Activated T-cell treated with anti-CD3 and anti-CD28 coated beads, Interleukin-2, amount 50 U/mL, for 4 hours (primary cell): ENCODE results near the gene BST2. TPM values are rescaled to one million over a fixed set of nuclear protein-coding genes. Genes with fewer than 3 reads are reported as not detected.
A peak's percentile ranks its signal among the peaks of the same experiment; 100 is the strongest.

Experiments used
- ATAC-seq, 2 donors: fragments of 200-7000 bp; cut with Tn5 transposase; one replicate each; pipeline ENCODE4 v1.10.0; 2021
- DNase-seq: peaks from one replicate; pipeline ENCODE4 v3.0.0-alpha.2; 2020
- H3K27me3 Mint-ChIP-seq: one replicate; pipeline ENCODE4 v1.8.0; 2021; ENCODE audit warnings: low read depth, mixed read lengths
- H3K36me3 Mint-ChIP-seq: one replicate; pipeline ENCODE4 v1.8.0; 2022; ENCODE audit warnings: mixed read lengths; ENCODE audit not compliant: insufficient read depth
- H3K4me1 Mint-ChIP-seq: one replicate; pipeline ENCODE4 v1.8.0; 2021; ENCODE audit warnings: low read depth, mixed read lengths
- H3K4me3 Mint-ChIP-seq: one replicate; pipeline ENCODE4 v1.8.0; 2021; ENCODE audit warnings: mild to moderate bottlenecking, moderate library complexity, mixed read lengths
- H3K9me3 Mint-ChIP-seq: one replicate; pipeline ENCODE4 v1.8.0; 2021; ENCODE audit warnings: mixed read lengths
- total RNA-seq, 3 donors: library from RNA; stranded (reverse); gene quantifications; one replicate each; pipeline ENCODE4 v1.2.1, GENCODE V29; 2021

Gene BST2
- 100 to 1,000 TPM in 2 of 3 donors, 10 to 100 TPM in 1; 85.9 to 120 (median 105) TPM for total RNA-seq

GRCh38 chr19:17405250-17406045 is at the start of gene BST2:
TSS of gene BST2 (minus strand) at chr19:17405630. CDS start at chr19:17405575, 55 bp downstream.
- Mint-ChIP-seq H3K4me3 (peak within 1 kb of the TSS; percentile 84), H3K9me3 (no peaks in the 10 kb centered on the region), H3K27me3 (no peaks in the 10 kb centered on the region), H3K36me3 (peaks cover 3% of the 10 kb centered on the region), H3K4me1 (peaks cover 29% of the 10 kb centered on the region)
- ATAC-seq = peak; percentile 69 to 75
- DNase-seq = peak; percentile 17

- Mint-ChIP-seq H3K27me3 (peaks cover 42% of the 10 kb centered on the region), H3K4me3 (no peak overlapping the region), H3K9me3 (no peaks in the 10 kb centered on the region), H3K36me3 (no peaks in the 10 kb centered on the region), H3K4me1 (peaks cover 18% of the 10 kb centered on the region)
- ATAC-seq (no peak), DNase-seq (no peak)
Observed at GRCh38 chr19:17454576-17455071, 49.2 kb upstream of the BST2 start.

GRCh38 chr19:17451820-17452219 is 46.4 kb upstream of the BST2 start:
- ATAC-seq (no peak), DNase-seq (no peak)
- Mint-ChIP-seq H3K36me3 (no peaks in the 10 kb centered on the region), H3K9me3 (no peaks in the 10 kb centered on the region), H3K4me3 (no peak overlapping the region), H3K4me1 (peaks cover 21% of the 10 kb centered on the region), H3K27me3 (peaks cover 32% of the 10 kb centered on the region)

GRCh38 chr19:17450264-17451075 is 45.0 kb upstream of the BST2 start:
- H3K4me1 Mint-ChIP-seq = peaks cover 21% of the 10 kb centered on the region
- H3K36me3 Mint-ChIP-seq = no peaks in the 10 kb centered on the region
- DNase-seq = peak; percentile 27
- H3K9me3 Mint-ChIP-seq = no peaks in the 10 kb centered on the region
- H3K4me3 Mint-ChIP-seq = peak overlapping the region; percentile 53
- H3K27me3 Mint-ChIP-seq = peaks cover 26% of the 10 kb centered on the region
- ATAC-seq = peak; percentile 85 to 87

GRCh38 chr19:17448131-17448967 is 42.9 kb upstream of the BST2 start, which contains the start of gene TMEM221:
TSS of gene TMEM221 (minus strand) at chr19:17448668. CDS start at chr19:17448462, 206 bp downstream.
- H3K4me3 Mint-ChIP-seq = peak within 1 kb of the TSS; percentile 16
- H3K4me1 Mint-ChIP-seq = peaks cover 16% of the 10 kb centered on the region
- no peaks in the 10 kb centered on the region for H3K9me3 Mint-ChIP-seq

GRCh38 chr19:17447704-17448130 is 42.3 kb upstream of the BST2 start:
- no peak for DNase-seq
- peak overlapping the region; percentile 16 for H3K4me3 Mint-ChIP-seq
- ATAC-seq = no peak
- H3K9me3 Mint-ChIP-seq = no peaks in the 10 kb centered on the region
- H3K4me1 Mint-ChIP-seq = peaks cover 15% of the 10 kb centered on the region
- no peaks in the 10 kb centered on the region for H3K36me3 Mint-ChIP-seq
- H3K27me3 Mint-ChIP-seq = peaks cover 11% of the 10 kb centered on the region

More at GRCh38 chr19:17448131-17448967, 42.9 kb upstream of the BST2 start, which contains the start of gene TMEM221:
- DNase-seq (peak; percentile 56), ATAC-seq (peak; percentile 62 to 69)
- Mint-ChIP-seq H3K36me3 (no peaks in the 10 kb centered on the region), H3K27me3 (peaks cover 13% of the 10 kb centered on the region)

GRCh38 chr19:17445526-17446165 is 40.2 kb upstream of the BST2 start:
- Mint-ChIP-seq H3K4me1 (peaks cover 13% of the 10 kb centered on the region), H3K36me3 (no peaks in the 10 kb centered on the region)
- no peak for ATAC-seq

GRCh38 chr19:17441241-17442021 is 36.0 kb upstream of the BST2 start:
- Mint-ChIP-seq H3K4me1 (no peaks in the 10 kb centered on the region), H3K4me3 (no peak overlapping the region), H3K27me3 (peaks cover 3% of the 10 kb centered on the region), H3K36me3 (no peaks in the 10 kb centered on the region), H3K9me3 (no peaks in the 10 kb centered on the region)
- ATAC-seq (peak; percentile 73 to 88), DNase-seq (no peak)

More at GRCh38 chr19:17445526-17446165, 40.2 kb upstream of the BST2 start:
- DNase-seq = no peak
- Mint-ChIP-seq H3K9me3 (no peaks in the 10 kb centered on the region), H3K27me3 (peaks cover 11% of the 10 kb centered on the region), H3K4me3 (no peak overlapping the region)

GRCh38 chr19:17436874-17437267 is 31.4 kb upstream of the BST2 start:
- Mint-ChIP-seq H3K9me3 (no peaks in the 10 kb centered on the region), H3K36me3 (no peaks in the 10 kb centered on the region), H3K27me3 (peaks cover 3% of the 10 kb centered on the region), H3K4me1 (no peaks in the 10 kb centered on the region), H3K4me3 (no peak overlapping the region)
- ATAC-seq (no peak), DNase-seq (no peak)

- no peaks in the 10 kb centered on the region for H3K4me1 Mint-ChIP-seq
- H3K9me3 Mint-ChIP-seq = no peaks in the 10 kb centered on the region
- ATAC-seq (no peak), DNase-seq (no peak)
- no peaks in the 10 kb centered on the region for H3K36me3 Mint-ChIP-seq
- no peak overlapping the region for H3K4me3 Mint-ChIP-seq
- peaks cover 3% of the 10 kb centered on the region for H3K27me3 Mint-ChIP-seq
Observed at GRCh38 chr19:17436094-17436873, 30.9 kb upstream of the BST2 start.

GRCh38 chr19:17435218-17435617 is 29.8 kb upstream of the BST2 start:
- H3K27me3 Mint-ChIP-seq = peaks cover 3% of the 10 kb centered on the region
- no peaks in the 10 kb centered on the region for H3K9me3 Mint-ChIP-seq
- no peaks in the 10 kb centered on the region for H3K36me3 Mint-ChIP-seq
- no peak for DNase-seq
- H3K4me3 Mint-ChIP-seq = no peak overlapping the region
- ATAC-seq = no peak
- no peaks in the 10 kb centered on the region for H3K4me1 Mint-ChIP-seq

GRCh38 chr19:17431417-17431816 is 26.0 kb upstream of the BST2 start:
- ATAC-seq (no peak), DNase-seq (no peak)
- H3K36me3 Mint-ChIP-seq = no peaks in the 10 kb centered on the region
- H3K27me3 Mint-ChIP-seq = no peaks in the 10 kb centered on the region
- H3K9me3 Mint-ChIP-seq = no peaks in the 10 kb centered on the region
- H3K4me1 Mint-ChIP-seq = no peaks in the 10 kb centered on the region
- no peak overlapping the region for H3K4me3 Mint-ChIP-seq
